GM12872 (cell line): ENCODE measurements around the gene RAB11A.

Experiments
- TF ChIP-seq, protein P1 (sequence below): IDR thresholded peaks from 3 replicates; pipeline ENCODE4 v1.5.1; 2011; ENCODE audit warnings: low read depth, mild to moderate bottlenecking, low read length, moderate library complexity; ENCODE audit not compliant: insufficient read depth

The RAB11A gene

DNA sequence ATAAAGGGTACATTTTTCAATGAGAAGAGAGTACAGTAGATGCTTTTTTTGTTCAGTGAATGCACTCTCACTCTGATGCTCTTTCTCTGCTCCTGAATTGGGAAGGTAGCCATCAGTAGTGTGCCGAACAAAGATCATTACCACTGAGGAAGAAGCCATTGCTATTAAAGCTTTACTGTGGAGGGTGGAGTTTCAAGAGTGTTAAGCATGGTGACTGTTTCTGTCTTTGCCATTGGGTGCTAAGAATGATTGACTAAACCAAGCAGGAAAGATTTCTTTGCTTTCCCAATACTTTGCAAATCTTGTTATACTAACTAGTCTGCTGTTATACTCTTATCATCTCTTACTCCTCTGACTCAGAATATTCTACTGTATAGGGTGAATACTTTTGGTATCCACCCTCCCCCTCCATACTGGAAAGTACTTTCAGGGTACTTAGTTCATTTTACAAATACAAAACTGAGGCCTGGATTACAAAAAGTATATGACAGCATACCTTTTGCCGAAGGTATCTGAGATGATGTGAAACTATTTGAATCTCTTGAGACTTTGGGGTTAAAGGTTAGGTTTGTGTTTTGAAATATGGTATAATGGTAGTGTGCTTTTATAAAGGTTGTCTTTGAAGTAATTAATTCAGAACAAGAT is 1.7 kb downstream of the RAB11A start:
- TF ChIP-seq, protein P1, sequence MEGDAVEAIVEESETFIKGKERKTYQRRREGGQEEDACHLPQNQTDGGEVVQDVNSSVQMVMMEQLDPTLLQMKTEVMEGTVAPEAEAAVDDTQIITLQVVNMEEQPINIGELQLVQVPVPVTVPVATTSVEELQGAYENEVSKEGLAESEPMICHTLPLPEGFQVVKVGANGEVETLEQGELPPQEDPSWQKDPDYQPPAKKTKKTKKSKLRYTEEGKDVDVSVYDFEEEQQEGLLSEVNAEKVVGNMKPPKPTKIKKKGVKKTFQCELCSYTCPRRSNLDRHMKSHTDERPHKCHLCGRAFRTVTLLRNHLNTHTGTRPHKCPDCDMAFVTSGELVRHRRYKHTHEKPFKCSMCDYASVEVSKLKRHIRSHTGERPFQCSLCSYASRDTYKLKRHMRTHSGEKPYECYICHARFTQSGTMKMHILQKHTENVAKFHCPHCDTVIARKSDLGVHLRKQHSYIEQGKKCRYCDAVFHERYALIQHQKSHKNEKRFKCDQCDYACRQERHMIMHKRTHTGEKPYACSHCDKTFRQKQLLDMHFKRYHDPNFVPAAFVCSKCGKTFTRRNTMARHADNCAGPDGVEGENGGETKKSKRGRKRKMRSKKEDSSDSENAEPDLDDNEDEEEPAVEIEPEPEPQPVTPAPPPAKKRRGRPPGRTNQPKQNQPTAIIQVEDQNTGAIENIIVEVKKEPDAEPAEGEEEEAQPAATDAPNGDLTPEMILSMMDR = no peak

DNA sequence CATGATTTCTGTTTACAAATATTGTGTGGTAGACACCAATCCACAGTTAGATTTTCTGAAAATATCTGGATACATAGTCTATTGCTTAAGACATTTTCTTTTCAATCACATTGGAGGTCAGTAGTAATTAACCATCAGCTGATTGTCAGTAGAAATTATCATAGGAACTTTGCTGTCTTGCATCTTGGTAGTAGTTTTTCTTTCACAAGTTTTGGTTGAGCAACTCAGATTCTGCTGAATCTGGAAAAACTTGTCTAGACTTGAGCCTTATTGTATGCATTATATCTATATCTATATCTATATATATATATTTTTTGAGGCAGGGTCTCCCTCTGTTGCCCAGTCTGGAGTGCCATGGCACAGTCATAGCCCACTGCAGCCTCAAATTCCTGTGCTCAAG is 4.0 kb downstream of the RAB11A start:
- TF ChIP-seq, protein P1 = no peak

DNA sequence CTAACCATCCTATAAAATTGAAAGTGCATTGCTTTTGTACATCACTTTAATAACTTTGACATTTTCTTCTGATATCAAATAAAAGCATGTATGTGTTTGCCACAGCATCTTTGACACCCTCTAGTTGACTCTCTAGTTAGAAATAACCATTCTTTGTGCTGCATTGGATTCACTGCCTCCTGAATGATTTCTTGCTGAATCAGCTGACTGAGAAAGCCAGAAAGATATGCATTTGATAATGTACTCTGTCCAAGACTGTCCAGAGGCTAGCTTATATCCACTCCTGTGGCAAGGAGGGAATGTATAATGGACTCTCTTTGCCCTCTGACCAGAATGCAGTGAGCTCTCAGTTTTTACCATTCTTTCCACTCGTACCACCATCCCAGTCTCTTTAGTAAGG is 6.2 kb downstream of the RAB11A start:
- TF ChIP-seq, protein P1 = no peak

DNA sequence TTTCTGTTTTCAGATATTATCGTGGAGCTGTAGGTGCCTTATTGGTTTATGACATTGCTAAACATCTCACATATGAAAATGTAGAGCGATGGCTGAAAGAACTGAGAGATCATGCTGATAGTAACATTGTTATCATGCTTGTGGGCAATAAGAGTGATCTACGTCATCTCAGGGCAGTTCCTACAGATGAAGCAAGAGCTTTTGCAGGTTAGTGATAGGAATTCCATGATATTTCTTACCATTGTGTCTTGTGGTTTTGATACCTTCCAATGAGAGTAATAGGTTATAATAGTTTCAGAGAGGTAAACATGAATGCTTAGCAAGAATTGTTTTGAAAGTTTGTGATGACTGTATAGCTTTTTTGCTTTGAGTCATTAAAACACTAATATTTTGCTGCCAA is 8.5 kb downstream of the RAB11A start:
- TF ChIP-seq, protein P1 = no peak

DNA sequence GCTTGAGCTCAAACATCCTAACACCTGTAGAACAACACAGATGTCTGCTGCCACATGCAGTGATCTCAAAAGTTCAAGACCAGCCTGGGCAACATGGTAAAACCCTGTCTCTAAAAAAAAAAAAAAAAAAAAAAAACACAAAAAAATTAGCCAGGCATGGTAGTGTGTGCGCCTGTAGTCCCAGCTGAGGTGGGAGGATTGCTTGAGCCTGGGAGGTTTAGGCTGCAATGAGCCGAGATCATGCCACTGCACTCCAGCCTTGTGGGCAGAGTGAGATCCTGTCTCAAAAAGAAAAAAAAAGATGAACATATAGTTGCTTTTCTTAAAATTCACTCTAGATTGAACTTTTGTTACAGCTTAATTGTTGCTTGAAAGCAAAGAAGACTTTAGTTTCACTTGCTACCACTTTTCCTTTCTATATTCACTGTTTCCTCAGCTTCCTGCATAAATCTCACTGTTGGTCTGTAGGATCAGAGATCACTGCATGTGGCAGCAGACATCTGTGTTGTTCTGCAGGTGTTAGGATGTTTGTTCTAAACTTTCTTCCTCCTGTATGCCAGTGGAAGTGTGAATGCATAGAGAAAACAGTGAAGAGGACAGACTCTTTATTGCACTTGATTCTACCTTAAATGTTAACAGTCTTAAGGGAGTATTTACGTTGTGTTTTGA is 12.6 kb downstream of the RAB11A start:
- TF ChIP-seq, protein P1 = no peak

DNA sequence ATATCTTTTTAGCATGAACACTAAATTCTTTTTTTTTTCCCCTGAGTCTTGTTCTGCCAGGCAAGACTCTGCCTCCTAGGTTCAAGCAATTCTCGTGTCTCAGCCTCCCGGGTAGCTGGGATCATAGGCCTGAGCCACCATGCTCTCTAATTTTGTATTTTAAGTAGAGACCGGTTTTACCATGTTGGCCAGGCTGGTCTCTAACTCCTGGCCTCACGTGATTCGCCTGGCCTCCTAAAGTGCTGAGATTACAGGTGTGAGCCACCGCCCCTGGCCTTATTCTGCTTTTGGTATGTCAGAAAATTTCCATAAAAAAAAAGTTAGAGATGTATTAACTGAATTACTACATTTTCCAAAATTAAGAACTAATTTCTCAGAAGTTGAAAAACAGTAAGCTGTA is 14.3 kb downstream of the RAB11A start:
- TF ChIP-seq, protein P1 = no peak

DNA sequence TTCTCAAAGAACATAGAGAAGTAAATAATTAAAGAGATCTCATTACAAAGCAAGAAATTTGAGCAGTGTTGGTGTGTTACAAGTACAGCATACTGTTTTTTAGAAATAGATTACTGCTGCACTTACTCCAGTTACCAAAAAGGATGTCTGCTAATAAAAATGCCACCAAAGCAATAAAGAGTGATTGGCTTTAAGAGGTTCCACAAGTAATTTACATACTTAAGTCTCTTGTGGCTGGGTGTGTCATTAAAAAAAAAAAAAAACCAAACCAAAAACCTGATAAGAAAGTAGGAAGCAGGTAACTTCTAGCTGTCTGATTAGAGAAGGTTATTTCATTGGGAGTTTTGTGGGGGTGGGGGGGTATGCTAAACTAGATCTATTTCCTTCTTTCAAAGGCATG is 15.2 kb downstream of the RAB11A start:
- TF ChIP-seq, protein P1 = no peak
